ENCODE measurements around the gene OR2D3. TPM values are rescaled to one million over a fixed set of nuclear protein-coding genes. Genes with fewer than 3 reads are reported as not detected.

OR2D3 gene
- total RNA-seq, 1 experiment from 2014 or later: not detected

Other genes starting within 250 kb of the OR2D3 start
- 75.5 and 85.3 TPM in 2 replicates for gene MRPL17, start 237.7 kb upstream of the OR2D3 start, total RNA-seq (2021)
- gene OR2AG2, start 149.0 kb upstream of the OR2D3 start, total RNA-seq (2021): 0.26 and 0.33 TPM in 2 replicates
- not detected in 2 replicates for gene OR2AG1, start 138.0 kb upstream of the OR2D3 start, total RNA-seq (2021)
- 0.33 and 0.35 TPM in 2 replicates for gene OR6A2, start 121.3 kb upstream of the OR2D3 start, total RNA-seq (2021)
- gene OR10A5, start 75.3 kb upstream of the OR2D3 start, total RNA-seq (2021): not detected in 2 replicates
- gene OR10A2, start 57.9 kb upstream of the OR2D3 start, total RNA-seq (2021): not detected in 2 replicates
- not detected in 2 replicates for gene OR10A4, start 44.4 kb upstream of the OR2D3 start, total RNA-seq (2021)
- 0.26 and 0.79 TPM in 2 replicates for gene OR2D2, start 28.5 kb upstream of the OR2D3 start, total RNA-seq (2021)
- gene ZNF215, start 5.4 kb downstream of the OR2D3 start, total RNA-seq (2021): 18.0 and 18.2 TPM in 2 replicates
- 4.0 and 5.0 TPM in 2 replicates for gene ZNF214, start 99.3 kb downstream of the OR2D3 start, total RNA-seq (2021)
- 0.07 TPM in 1 of 2 replicates, not detected in the other for gene NLRP14, start 99.5 kb downstream of the OR2D3 start, total RNA-seq (2021)
- gene RBMXL2, start 168.0 kb downstream of the OR2D3 start, total RNA-seq (2021): not detected in 2 replicates